B cell (primary cell): ENCODE data around the gene JPH2.

Experiments
- EZH2 ChIP-seq: IDR thresholded peaks from 2 replicates; pipeline ENCODE4 v1.6.1; 2012; ENCODE audit warnings: borderline replicate concordance, low read depth, mild to moderate bottlenecking, moderate library complexity, low read length; ENCODE audit not compliant: insufficient read depth, poor library complexity, severe bottlenecking
- TF ChIP-seq, protein P1 (sequence below): fragments of 200-600 bp; IDR thresholded peaks from one replicate; pipeline ENCODE4 v1.8.0; 2022; ENCODE audit warnings: antibody characterized with exemption, mild to moderate bottlenecking

DNA sequence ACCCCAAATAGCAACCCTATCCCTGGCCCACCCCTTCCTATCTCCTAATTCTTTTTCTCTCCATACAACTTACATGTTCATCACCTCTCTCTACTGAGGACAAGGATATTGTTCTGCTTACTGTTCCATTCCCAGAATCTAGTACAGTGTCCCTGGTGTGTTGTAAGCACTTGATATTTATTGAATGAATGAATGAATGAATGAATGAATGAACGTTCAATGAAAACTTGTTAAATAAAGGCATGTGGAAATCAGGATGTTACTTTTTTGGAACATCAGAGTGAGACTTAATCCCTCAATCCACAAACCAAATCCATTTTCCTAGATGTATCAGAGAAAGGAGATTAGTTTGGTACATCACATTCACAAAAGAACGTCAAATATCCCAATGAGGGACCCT lies 6.8 kb upstream of the JPH2 start:
- TF ChIP-seq, protein P1, sequence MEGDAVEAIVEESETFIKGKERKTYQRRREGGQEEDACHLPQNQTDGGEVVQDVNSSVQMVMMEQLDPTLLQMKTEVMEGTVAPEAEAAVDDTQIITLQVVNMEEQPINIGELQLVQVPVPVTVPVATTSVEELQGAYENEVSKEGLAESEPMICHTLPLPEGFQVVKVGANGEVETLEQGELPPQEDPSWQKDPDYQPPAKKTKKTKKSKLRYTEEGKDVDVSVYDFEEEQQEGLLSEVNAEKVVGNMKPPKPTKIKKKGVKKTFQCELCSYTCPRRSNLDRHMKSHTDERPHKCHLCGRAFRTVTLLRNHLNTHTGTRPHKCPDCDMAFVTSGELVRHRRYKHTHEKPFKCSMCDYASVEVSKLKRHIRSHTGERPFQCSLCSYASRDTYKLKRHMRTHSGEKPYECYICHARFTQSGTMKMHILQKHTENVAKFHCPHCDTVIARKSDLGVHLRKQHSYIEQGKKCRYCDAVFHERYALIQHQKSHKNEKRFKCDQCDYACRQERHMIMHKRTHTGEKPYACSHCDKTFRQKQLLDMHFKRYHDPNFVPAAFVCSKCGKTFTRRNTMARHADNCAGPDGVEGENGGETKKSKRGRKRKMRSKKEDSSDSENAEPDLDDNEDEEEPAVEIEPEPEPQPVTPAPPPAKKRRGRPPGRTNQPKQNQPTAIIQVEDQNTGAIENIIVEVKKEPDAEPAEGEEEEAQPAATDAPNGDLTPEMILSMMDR, result no peak
- TF ChIP-seq EZH2, result no peak
